Smooth muscle cell (in vitro differentiated cells): ENCODE results near the gene MCEMP1. TPM values are rescaled to one million over a fixed set of nuclear protein-coding genes. Genes with fewer than 3 reads are reported as not detected.

Experiments
- DNase-seq: peaks from one replicate; lab custom pipeline; 2025; ENCODE audit not compliant: unreplicated experiment; lab: John Stamatoyannopoulos, UW
- H2AFZ ChIP-seq: fragments of 200-600 bp; sonication (generic); 2 replicates; pipeline ENCODE4 v1.6.0; 2016; ENCODE audit warnings: antibody characterized with exemption, low read depth, mild to moderate bottlenecking
- H3F3A ChIP-seq: fragments of 200-600 bp; sonication (generic); 2 replicates; pipeline ENCODE4 v1.6.0; 2017; ENCODE audit warnings: antibody characterized with exemption, low read depth
- H3K27ac ChIP-seq: fragments of 200-600 bp; sonication (generic); 2 replicates; pipeline ENCODE4 v1.5.1; 2016; ENCODE audit warnings: low read depth, mild to moderate bottlenecking
- H3K27me3 ChIP-seq: fragments of 200-600 bp; sonication (generic); 2 replicates; pipeline ENCODE4 v1.6.1; 2016; ENCODE audit warnings: low read depth, mild to moderate bottlenecking
- H3K36me3 ChIP-seq: fragments of 200-600 bp; sonication (generic); 2 replicates; pipeline ENCODE4 v1.5.1; 2016; ENCODE audit warnings: low read depth
- H3K4me1 ChIP-seq: fragments of 200-600 bp; sonication (generic); 2 replicates; pipeline ENCODE4 v1.5.1; 2016; ENCODE audit warnings: low read depth
- H3K4me2 ChIP-seq: fragments of 200-600 bp; sonication (generic); 2 replicates; pipeline ENCODE4 v1.6.0; 2016; ENCODE audit warnings: mild to moderate bottlenecking
- H3K4me3 ChIP-seq: fragments of 200-600 bp; sonication (generic); 2 replicates; pipeline ENCODE4 v1.5.1; 2016; ENCODE audit warnings: mild to moderate bottlenecking
- H3K79me2 ChIP-seq: fragments of 200-600 bp; sonication (generic); 2 replicates; pipeline ENCODE4 v1.6.0; 2016; ENCODE audit warnings: low read depth, mild to moderate bottlenecking
- H3K9ac ChIP-seq: fragments of 200-600 bp; sonication (generic); 2 replicates; pipeline ENCODE4 v1.6.0; 2016; ENCODE audit warnings: low read depth
- H3K9me3 ChIP-seq: fragments of 200-600 bp; sonication (generic); replicated peaks from 2 replicates; pipeline ENCODE4 v1.5.1; 2016; ENCODE audit warnings: low read depth
- H4K20me1 ChIP-seq: fragments of 200-600 bp; sonication (generic); 2 replicates; pipeline ENCODE4 v1.6.0; 2016; ENCODE audit warnings: low read depth
- CTCF ChIP-seq: fragments of 200-600 bp; sonication (generic); IDR thresholded peaks from 2 replicates; pipeline ENCODE4 v1.5.1; 2017; ENCODE audit warnings: borderline replicate concordance, mild to moderate bottlenecking, antibody characterized with exemption; ENCODE audit not compliant: insufficient read depth, poor library complexity, severe bottlenecking
- WGBS: methylation state at CpG from one replicate; pipeline ENCODE4 v1.1.7; 2016; ENCODE audit warnings: low lambda C conversion rate; 5-methylcytosine and 5-hydroxymethylcytosine counted together
- polyA plus RNA-seq: library from polyadenylated mRNA; unstranded; fragments of >200 nt; fragmentation: Nextera tagmentation; extraction: Ambion mirVana; gene quantifications from 2 replicates; pipeline ENCODE4 v1.2.1, GENCODE V29; 2016
- total RNA-seq: library from RNA; depleted of rRNA; stranded (reverse); fragments of >200 nt; gene quantifications from 2 replicates; pipeline ENCODE4 v1.2.3, GENCODE V29; 2014

Gene MCEMP1
- total and polyA plus RNA-seq, 2 experiments from 2014 or later = not detected

GRCh38 chr19:7680606-7681339 lies 3.9 kb downstream of the MCEMP1 start, which contains the start of gene TRAPPC5:
Gene TRAPPC5 (plus strand): TSS chr19:7680833. CDS start chr19:7682254, 1,421 bp downstream.
- H3K27me3 ChIP-seq = peaks cover 12% of the 10 kb centered on the region
- WGBS = 2% methylated on average over 67 of the region's 79 CpGs

GRCh38 chr19:7681340-7682174 lies 4.7 kb downstream of the MCEMP1 start:
- Histone ChIP-seq H2AFZ (peak overlapping the region; percentile 100), H3K36me3 (no peaks in the 10 kb centered on the region), H3K27ac (no peak overlapping the region), H3K4me3 (peak overlapping the region; percentile 100), H3K4me1 (no peaks in the 10 kb centered on the region), H3F3A (no peaks in the 10 kb centered on the region), H3K9ac (peak overlapping the region; percentile 91), H4K20me1 (peaks cover 36% of the 10 kb centered on the region), H3K27me3 (peaks cover 10% of the 10 kb centered on the region), H3K79me2 (peaks cover 5% of the 10 kb centered on the region), H3K9me3 (no peaks in the 10 kb centered on the region), H3K4me2 (peak overlapping the region; percentile 97)
- WGBS = 35% methylated on average over 34 of the region's 43 CpGs
- DNase-seq = peak; percentile 22
- peak; percentile 35 for TF ChIP-seq CTCF

More at GRCh38 chr19:7680606-7681339, 3.9 kb downstream of the MCEMP1 start, which contains the start of gene TRAPPC5:
- no peaks in the 10 kb centered on the region for H3K4me1 ChIP-seq
- peak; percentile 96 for TF ChIP-seq CTCF
- peak within 1 kb of the TSS; percentile 100 for H3K4me3 ChIP-seq
- peak within 1 kb of the TSS; percentile 100 for H2AFZ ChIP-seq
- H3F3A ChIP-seq = no peaks in the 10 kb centered on the region
- H3K4me2 ChIP-seq = peak within 1 kb of the TSS; percentile 97
- peak; percentile 62 for DNase-seq
- peaks cover 5% of the 10 kb centered on the region for H3K79me2 ChIP-seq
- H3K36me3 ChIP-seq = no peaks in the 10 kb centered on the region
- H4K20me1 ChIP-seq = peaks cover 34% of the 10 kb centered on the region
- no peak within 1 kb of the TSS for H3K27ac ChIP-seq
- H3K9ac ChIP-seq = peak within 1 kb of the TSS; percentile 91
- H3K9me3 ChIP-seq = no peaks in the 10 kb centered on the region

GRCh38 chr19:7682175-7682855 lies 5.4 kb downstream of the MCEMP1 start:
- Histone ChIP-seq H2AFZ (no peak overlapping the region), H3K4me3 (no peak overlapping the region)

More at GRCh38 chr19:7682175-7682855, 5.4 kb downstream of the MCEMP1 start:
- no peak overlapping the region for H3K27ac ChIP-seq
- DNase-seq = no peak
- peaks cover 4% of the 10 kb centered on the region for H3K27me3 ChIP-seq
- 95% methylated on average over 39 of the region's 74 CpGs for WGBS
- H3K79me2 ChIP-seq = peaks cover 5% of the 10 kb centered on the region
- TF ChIP-seq CTCF = no peak
- no peaks in the 10 kb centered on the region for H3F3A ChIP-seq
- peaks cover 36% of the 10 kb centered on the region for H4K20me1 ChIP-seq
- H3K4me1 ChIP-seq = no peaks in the 10 kb centered on the region
- H3K9me3 ChIP-seq = no peaks in the 10 kb centered on the region
- no peak overlapping the region for H3K4me2 ChIP-seq
- H3K9ac ChIP-seq = no peak overlapping the region
- no peaks in the 10 kb centered on the region for H3K36me3 ChIP-seq
